Muscle of arm (tissue), 12 donors: ENCODE results near the gene SLC10A7. TPM values are rescaled to one million over a fixed set of nuclear protein-coding genes. Genes with fewer than 3 reads are reported as not detected.

Source experiments
- DNase-seq: peaks from one replicate; pipeline ENCODE4 v3.0.0-alpha.2; 2013
- polyA plus RNA-seq, 12 donors: library from polyadenylated mRNA; unstranded; fragments of 120-200 nt; gene quantifications; one replicate each; pipeline ENCODE4 v1.2.1, GENCODE V29; 2013; ENCODE audit not compliant: insufficient read length in 12 of 12

SLC10A7 gene
- polyA plus RNA-seq, 12 donors, result 4.1 to 14.2 (median 9.1) TPM; not detected in 1

DNA sequence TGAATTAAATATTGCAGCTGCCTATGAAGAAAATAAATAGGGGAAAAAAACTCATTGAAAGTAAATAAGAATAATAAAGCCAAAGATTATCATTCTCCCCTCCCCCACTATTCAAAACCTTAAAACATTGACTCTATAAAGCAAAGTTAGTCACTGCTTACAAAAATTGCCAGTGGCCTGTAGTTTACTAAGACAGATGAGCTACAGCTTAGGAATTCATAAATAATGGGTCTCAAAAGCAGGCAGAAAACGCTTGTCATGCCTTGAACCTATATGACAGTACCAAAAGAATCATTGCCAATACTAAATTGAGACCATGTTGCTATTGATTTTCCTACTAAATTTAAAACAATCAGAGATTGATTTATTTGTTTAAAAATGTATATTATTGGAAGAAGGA, 78.9 kb downstream of the SLC10A7 start:
- DNase-seq, result no peak

DNA sequence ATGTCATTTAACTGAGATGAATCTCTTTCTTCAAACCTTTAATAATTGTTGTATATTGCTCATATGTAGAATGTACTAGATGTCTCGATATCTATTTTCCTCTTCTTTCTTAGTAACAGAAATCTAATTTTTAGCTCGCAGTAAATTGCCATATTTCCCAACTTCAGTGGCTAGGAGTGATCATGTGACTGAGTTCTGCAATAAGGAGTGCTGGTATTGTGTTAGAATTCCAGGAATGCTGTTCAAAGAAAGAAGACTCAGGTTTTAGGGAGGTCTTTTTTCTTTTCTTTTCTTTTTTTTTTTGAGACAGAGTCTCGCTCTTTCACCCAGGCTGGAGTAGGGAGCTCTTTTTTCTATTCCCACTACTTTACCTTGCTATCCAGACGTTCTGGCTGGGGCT, 81.7 kb downstream of the SLC10A7 start:
- no peak for DNase-seq

DNA sequence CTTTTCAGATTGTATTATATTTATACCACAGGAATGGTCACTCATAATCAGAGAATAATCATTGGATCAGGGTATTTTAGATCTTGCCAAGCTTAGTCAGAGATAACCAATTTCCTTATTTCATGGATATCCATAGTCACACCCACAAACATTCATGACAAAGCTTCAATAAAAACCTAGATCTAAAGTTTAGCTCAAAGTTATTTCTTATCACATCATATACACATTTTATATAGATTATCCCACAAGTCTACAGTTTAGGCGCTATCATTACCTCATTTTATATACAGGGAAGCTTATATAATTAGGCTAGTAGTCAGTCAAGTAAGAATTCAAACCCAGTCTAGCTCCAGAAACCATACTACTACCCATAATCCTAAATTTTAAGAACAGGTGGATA, 82.3 kb downstream of the SLC10A7 start:
- no peak for DNase-seq

DNA sequence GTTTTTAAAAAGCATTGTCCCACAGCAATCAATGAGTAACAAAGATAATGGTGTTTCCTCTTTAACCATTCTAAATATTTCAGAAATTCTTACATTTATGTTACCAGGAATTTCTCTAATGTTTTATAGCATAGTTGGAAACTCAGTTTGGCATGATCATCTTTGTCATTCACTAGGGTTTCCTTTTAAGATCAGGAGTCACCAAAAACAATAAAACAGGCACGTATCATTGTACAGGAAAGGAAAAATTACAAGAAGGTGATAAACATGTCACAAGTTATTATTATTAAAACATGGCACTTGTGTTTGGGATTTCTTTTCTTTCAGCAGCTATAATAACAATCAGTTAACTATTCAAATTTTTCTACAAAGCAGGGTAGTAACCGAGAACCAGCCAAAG, 84.0 kb downstream of the SLC10A7 start:
- no peak for DNase-seq

DNA sequence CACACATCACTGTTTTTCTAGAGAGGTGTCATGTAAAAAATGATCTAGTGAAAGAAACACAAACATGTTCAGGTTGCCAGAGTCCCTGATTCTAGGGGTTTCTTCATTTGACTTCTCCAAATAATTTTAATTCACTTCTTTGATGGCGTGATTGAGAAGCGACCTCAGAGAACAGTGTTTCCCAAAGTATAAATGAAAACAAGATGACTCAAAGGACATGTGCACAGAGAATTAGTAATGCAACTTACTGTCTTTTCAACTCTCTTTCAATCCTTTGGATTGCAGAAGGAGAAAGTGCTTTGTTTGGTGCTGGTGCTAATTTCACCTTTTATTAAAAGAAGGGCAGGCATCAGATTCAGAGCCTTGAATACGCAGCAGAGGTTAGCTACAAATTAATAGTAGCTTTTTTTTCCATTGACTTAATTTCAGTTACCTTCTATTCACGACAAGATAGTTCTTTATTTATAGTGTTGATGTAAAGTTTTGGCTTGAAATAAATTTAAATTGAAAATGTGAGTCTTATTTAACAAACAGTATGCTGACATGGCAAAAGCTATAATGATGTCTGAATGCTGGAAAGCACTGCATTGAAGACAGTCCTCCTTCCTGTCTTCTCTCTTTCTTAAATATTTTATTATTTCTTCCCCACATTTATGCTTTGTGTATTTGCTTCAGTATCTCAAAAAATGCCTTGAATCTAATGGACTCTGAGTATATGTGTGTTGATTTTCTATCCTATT, 85.1 kb downstream of the SLC10A7 start:
- DNase-seq, result no peak

DNA sequence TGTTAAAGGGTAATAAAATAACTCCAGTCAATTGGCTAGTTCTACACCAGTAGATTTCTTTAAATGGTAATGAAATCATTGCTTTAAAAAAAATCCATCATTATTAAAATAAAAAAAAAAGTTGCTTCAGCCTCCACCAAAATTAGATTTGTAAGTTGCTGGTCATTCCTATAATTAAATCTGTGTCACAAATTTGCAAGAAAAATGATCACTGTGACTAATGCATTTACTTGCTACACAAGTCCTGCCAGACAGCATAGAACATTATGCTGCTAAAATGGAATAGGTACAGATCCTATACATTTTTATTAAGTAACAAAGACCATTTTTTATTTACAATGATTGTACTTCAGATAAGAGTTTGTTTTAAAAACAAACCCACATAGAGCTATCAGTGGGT, 85.8 kb downstream of the SLC10A7 start:
- DNase-seq, result no peak

DNA sequence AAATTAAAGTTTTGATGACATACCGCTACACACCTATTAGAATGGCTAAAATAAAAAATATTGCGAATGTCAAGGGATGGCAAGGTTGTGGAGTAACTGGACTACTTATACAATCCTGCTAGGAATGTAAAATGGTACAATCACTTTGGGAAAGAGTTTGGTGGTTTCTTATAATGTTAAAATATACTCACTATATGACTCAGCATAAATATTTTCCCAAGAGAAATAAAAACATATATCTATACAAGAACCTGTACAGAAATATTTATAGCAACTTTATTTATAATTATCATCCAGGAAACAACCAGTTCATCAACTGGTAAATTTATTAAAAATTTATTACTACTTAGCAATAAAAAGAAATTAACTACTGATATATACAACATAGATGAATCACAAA, 89.7 kb downstream of the SLC10A7 start:
- DNase-seq, result no peak

DNA sequence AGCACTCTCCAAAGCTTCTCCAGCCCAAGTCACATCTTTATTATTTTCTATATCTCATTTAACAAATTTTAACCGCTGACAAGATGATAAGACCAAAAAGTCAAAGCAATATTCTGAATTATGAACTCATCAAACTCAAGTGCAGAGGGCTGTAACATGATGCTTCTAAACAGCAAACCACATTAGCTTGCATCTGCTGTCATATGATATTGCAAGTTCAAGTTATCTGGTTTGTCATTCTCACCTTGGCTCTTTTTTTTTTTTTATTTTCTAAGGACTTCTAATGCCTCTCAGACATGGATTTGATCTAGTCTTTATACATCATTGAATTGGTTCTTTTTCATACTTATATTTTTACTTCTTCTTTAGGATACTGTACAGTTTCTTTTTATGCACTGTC, 93.4 kb downstream of the SLC10A7 start:
- no peak for DNase-seq

DNA sequence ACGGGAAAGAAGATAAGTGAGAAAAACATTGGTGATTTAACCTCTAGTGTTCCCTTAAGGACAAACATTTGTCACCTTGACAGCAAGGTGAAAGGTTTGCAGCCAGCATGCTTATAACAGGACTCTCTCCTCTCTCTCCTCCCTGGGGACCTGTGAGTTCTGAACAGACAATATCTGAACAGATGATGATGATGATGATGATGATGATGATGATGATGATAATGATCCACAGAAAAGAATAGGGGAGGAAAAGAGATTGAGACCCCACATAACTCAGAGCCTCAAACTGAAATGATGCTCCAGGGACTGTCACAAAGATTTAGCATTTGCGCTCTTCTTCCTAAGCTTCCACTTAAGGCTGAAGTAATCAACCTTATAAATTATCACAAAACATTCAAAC, 103.9 kb downstream of the SLC10A7 start:
- no peak for DNase-seq

DNA sequence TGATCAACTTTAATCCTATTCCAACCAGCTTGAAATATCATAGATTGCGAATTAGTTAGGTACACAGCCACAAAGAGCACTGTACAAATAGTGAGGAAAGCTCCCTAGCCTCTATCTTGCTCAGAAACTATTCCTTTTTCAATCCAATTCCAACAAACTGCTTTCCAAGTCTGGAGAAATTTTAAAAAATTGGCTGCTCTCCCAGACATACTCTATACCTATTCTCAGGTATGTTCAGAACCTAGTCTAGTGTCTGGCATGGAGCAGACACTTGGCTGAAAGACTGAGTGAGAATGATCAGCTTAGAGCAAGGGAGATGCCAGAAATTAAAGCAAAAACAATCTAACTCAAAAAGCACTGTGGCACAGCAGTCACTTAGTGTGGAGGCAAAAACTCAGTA, 105.9 kb downstream of the SLC10A7 start:
- DNase-seq, result no peak

DNA sequence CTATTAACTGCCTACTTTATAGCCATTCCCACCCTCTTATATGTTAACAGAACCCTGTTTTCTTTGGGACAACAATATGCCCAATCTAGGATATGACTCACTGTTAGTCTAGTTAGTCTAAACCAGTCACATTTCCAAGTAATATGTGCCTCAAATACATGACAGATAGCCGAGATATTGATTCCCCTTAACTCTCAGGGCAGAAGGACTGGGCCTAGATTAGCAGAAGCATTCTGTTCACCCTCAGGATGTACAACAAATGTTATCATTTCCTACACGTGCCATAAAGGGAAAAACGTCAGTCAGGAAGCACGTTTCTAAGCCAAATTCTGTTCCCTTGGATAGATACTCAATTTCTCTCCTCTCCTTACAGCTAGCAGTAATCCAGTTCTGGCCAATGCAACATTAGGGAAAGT, 114.1 kb downstream of the SLC10A7 start:
- no peak for DNase-seq

DNA sequence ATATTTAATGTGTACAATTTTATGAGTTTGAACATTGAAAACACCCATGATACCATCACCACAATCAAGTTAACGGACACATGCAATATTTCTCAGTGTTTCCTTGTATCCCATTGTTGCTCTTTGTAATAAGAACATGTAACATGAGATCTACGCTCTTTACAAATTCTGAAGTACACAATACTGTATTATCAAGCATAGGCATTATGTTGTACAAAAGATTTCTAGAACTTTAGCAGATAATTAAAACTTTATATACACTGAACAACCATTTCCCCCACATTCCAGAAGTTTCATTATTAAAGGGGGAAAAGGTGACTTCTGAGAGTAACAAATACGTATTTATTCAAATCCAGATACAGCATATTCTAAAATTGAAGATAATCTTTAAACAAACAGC, 114.5 kb downstream of the SLC10A7 start:
- DNase-seq, result no peak

DNA sequence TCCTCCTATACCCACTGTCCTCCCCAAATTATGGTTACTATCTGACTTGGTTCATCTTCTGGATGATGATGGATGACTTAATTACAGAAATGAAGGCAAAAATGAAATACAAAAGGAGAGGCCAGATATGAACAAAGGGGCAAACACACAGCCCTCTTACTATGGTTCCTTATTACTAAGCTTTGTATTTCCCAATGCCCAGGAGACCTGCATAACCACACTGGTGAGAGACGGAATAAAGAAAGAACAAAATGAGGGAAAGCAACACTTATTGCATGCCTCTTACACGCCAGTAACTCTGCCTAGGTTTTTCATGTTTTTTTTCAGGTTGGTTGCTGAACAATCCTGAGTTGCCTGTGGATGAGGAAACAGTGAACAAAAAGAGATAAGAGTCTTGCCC, 120.5 kb downstream of the SLC10A7 start:
- no peak for DNase-seq

DNA sequence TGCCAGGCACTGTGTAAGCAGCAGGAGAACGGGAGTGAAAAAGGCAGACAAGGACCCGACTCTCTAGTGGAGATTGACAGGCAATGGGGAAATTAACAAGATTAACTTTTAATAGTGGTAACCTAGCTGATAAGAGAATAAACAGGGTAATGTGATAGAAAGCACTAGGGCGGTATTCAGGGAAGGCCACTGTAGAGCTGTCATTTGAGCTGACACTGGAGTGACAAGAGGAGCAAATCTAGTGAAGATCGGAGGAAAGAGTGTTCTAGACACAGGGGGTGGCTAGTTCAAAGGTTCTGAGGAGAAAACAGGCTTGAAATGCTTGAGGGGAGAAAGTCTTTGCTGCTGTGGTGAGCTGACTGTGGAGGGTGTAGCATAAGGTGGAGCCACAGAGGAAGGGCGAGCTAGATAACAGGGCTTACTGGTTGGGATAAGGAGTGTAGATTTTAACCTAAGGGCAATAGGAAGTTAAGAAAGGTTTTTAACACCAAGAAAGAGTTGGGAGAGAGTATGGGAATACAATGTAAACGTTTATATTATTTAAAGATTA, 122.8 kb downstream of the SLC10A7 start:
- no peak for DNase-seq

DNA sequence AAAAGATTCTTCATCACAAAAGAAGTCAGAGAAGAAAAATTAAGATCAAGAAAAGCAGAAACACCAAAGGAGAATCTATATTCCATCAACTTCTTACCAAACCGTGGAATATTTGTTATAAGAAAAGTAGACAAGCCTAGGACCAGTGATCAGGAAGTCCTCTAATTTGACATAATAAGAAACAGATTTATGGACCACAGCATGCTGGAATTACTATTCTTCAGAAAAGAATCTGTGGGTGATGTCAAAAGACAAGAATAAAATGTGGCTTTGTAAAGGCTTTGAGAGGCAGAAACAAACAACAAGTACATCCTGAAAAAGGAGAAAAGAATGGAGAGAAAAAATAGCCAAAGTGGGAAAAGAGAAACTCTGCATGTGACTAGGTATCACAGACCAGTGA, 123.3 kb downstream of the SLC10A7 start:
- no peak for DNase-seq

DNA sequence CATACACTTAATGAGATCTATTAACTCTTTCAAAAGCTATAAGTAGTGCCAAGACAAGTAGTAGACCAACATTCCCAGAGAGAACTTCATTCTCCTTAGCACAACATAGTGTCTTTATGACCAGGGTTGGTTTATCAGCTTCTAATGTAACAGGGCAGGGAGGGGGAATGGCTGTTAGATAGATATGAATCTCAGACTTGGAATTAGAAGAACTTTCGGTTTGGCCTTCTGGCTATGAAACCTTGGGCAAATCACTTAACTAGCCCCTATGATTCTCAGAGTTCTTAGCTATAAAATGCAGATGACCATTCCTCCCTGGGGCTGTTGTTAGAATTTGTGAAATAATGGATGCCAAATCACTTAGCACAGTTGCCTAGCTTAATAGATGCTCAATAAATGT, 132.2 kb downstream of the SLC10A7 start:
- DNase-seq, result no peak

DNA sequence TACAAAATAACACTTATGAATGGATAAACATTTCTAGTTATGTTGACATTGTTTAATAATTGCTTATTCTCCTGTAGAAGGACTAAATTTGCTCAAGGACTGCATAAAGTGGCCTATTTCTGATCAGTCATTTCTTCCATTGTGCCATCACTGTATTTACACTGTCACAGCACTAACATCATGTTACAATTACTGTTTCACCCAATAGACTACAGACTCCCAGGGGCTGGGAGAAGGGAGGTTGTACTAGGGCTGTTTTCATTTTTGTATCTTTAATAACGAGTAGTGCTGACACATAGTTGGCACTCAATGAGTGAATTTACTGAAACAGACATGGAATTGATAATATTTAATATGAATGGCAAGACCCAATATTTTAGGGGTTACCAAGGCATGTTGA, 139.5 kb downstream of the SLC10A7 start:
- no peak for DNase-seq

DNA sequence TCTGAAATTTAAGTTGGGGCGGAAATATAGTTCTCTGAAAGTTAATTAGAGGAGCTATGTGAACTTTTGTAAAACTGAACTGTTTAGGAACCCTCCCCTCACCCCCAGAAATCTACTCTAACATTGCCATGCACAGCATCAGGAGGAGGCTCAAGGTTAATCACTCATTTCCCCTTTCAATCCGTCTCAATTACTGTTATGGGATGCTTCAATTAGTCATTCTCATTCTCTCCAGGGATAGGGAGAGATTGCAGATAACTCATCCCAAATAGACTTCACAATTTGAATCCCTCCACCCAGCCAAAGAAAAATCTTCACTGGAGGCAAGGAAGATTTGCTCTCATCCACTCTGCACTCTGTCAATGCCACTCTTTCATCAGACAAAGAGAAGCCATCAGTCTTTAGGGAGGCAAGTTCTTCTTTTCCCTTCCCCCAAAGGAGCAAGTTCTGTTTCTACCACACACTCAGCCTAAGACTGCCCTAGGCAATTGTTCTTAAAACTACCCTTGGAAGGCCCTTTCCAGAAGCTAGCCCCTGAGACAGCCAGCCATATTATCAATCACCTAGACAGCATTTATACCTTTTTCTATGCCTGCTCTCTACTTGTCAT, 140.4 kb downstream of the SLC10A7 start:
- DNase-seq, result no peak

DNA sequence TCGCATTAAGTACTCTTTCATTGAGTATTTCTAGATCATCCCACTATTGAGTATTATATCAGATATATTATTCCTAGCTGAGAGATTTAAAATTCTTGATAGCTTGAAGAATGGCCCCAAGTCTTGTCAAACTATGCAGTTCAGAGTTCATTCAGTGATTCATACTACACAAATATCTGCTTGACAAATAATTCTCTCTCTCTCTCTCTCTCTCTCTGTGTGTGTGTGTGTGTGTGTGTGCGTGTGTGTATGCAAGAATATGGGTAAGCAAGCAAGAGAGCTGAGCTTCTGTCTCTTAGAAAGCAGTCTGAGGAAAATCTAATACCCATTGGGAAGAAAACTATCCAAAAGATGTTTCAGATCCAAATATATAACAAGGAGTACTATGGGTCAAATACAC, 142.0 kb downstream of the SLC10A7 start:
- no peak for DNase-seq

DNA sequence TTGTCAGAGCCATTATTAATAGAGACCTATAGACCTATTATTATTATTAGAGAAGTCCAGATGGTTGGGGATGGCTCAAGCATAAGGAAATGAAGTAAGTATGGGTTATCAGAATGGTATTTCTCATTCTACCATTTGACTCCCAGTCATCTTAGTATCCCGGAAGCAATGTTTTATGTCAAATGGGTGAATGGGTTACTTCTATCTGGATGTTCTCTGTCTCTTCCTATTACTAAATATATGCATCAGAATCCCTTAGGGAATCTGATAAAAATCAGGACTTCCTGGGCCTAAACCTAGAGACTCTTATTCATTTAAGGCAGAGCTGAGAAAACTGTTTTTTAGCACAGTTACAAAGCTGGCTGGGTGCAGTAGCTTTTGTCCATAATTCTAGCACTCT, 149.9 kb downstream of the SLC10A7 start:
- DNase-seq, result no peak

DNA sequence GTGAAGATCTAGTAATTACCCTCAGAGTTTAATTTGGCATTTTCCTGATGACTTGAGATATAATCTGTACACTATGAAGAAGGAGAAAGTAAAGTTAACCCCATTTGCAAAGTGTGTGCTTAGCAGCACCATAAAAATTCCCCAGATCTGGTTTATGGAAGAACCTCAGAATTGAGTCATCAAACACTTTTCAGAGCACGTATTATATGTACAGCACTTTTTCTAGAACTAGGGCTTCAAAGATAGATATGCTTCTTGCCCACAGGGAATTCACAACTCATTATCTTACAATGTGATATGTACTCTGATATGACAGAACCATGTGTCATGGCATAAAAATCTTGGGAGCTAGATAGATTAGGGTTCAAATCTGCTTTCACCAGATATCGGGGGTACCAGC, 150.9 kb downstream of the SLC10A7 start:
- DNase-seq, result no peak

DNA sequence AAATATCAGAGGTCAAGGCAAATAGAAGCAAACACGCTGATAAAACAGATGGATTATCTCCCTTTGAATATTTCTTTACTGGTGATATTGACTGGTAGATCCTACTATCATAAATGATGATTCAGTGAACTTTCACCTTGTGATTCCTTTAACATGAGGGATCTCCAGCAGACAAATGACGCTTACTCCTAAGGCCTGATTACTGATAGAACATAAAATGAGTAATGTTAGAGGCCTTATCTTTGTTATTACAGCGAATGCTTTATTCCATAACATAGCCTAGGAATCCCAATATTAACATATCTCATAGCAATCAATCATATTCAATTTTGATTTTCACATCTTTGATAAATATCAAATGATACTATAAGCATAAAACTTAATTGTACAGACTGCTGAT, 152.3 kb downstream of the SLC10A7 start:
- DNase-seq, result no peak

DNA sequence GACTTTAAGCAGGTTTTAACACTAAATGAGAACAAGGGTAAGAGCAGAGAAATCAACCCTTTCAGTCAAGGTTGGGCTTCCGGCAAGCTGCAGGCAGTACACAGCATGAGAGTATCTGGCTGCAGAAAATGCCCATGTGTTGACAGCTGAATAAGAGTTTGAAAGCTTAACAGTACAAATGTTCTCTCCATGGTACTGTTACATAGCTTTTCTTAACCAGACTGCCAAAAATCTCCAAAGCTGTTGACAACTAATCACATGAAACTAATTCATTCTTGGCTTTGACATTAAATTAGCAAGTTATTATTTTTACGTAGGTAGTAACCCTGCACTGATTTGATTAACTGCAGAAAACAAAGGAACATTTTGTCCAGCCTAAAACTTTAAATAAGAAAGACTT, 153.5 kb downstream of the SLC10A7 start:
- DNase-seq, result peak; percentile 10

DNA sequence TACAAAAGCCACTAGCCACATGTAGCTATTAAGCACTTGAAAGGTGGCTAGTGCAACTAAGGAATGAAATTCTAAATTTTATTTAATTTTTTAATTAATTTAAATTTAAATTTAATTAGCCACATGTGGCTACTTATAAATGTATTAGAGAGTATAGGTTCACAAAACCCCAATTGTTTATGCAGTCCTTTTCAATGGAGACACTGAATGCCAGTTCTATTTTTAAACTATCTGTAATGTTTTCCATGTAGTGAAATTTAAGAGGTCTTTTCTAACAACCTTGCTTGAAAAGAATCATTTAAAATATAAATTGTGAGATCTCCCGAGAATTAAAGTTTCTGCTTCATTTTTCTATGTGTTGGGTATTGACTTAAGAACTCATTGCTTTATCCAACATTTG, 154.4 kb downstream of the SLC10A7 start:
- DNase-seq, result no peak
